Endothelial cell of umbilical vein (primary cell): Measurements from ENCODE around the gene TMEM175. TPM values are rescaled to one million over a fixed set of nuclear protein-coding genes. Genes with fewer than 3 reads are reported as not detected.

Experiments
- BruUV-seq: library from RNA; stranded (reverse); fragments of 400-500 nt; replicated peaks from 2 replicates; lab custom pipeline; 2021; lab: Mats Ljungman, UMichigan
- CTCF ChIA-PET: fragments of 300-600, 350-600 bp; sonication (Branson Sonifier 250); formaldehyde crosslinking; loops from one replicate; lab custom pipeline; 2021; ENCODE audit warnings: antibody characterized with exemption, inconsistent platforms; lab: Charles Lee
- POLR2A ChIA-PET: fragments of 300-600, 350-600 bp; sonication (Branson Sonifier 250); formaldehyde crosslinking; loops from one replicate; lab custom pipeline; 2021; ENCODE audit warnings: antibody characterized with exemption, inconsistent platforms; lab: Charles Lee
- DNase-seq: peaks from one replicate; pipeline ENCODE4 v3.0.0-alpha.2; 2011; ENCODE audit warnings: low read depth, low spot score
- FAIRE-seq: peaks from 2 replicates; lab custom pipeline; 2011; peaks lifted over from hg19 to GRCh38; lab: Jason Lieb, UNC
- H2AFZ ChIP-seq: 2 replicates; pipeline ENCODE4 v1.6.0; 2012; ENCODE audit warnings: low read depth, low read length, control low read depth, inconsistent platforms
- H3K27ac ChIP-seq: 2 replicates; pipeline ENCODE4 v1.5.1; 2011; ENCODE audit warnings: low read depth, mild to moderate bottlenecking, control low read depth, low read length, moderate library complexity; ENCODE audit not compliant: insufficient read depth
- H3K27me3 ChIP-seq, 2 experiments: 2 replicates each; pipeline versions ENCODE4 v1.6.0 to v1.6.1; 2011; ENCODE audit warnings: low read length in 2 of 2, mixed read lengths in 1 of 2; ENCODE audit not compliant: control insufficient read depth in 2 of 2, insufficient read depth in 2 of 2
- H3K36me3 ChIP-seq, 2 experiments: 2 replicates in 1 of 2; 3 replicates in 1 of 2; pipeline ENCODE4 v1.5.1; 2011; ENCODE audit warnings: low read length in 2 of 2, mild to moderate bottlenecking in 1 of 2, moderate library complexity in 1 of 2; ENCODE audit not compliant: control insufficient read depth in 2 of 2, insufficient read depth in 2 of 2; ENCODE audit errors: extremely low read depth in 1 of 2
- H3K4me1 ChIP-seq: 3 replicates; pipeline ENCODE4 v1.5.1; 2011; ENCODE audit warnings: mild to moderate bottlenecking, low read length; ENCODE audit not compliant: control insufficient read depth, insufficient read depth; ENCODE audit errors: extremely low read depth
- H3K4me2 ChIP-seq: 2 replicates; pipeline ENCODE4 v1.6.1; 2011; ENCODE audit warnings: low read length, control low read depth, mixed read lengths; ENCODE audit not compliant: insufficient read depth
- H3K4me3 ChIP-seq, 3 experiments: fragments of 200-600 bp in 1 of 3; sonication (generic), shearing (Covaris generic) in 1 of 3; replicated peaks in 1 of 3; 2 replicates each; pipeline ENCODE4 v1.5.1; 2011 to 2016; ENCODE audit warnings: control low read depth in 3 of 3, low read length in 3 of 3, mild to moderate bottlenecking in 2 of 3, inconsistent platforms in 1 of 3, low read depth in 1 of 3, moderate library complexity in 1 of 3; ENCODE audit not compliant: insufficient read depth in 1 of 3
- H3K79me2 ChIP-seq: 2 replicates; pipeline ENCODE4 v1.6.0; 2012; ENCODE audit warnings: low read length, inconsistent platforms; ENCODE audit not compliant: control insufficient read depth, insufficient read depth
- H3K9ac ChIP-seq: replicated peaks from 2 replicates; pipeline ENCODE3; 2011; ENCODE audit warnings: low read length, control low read depth; ENCODE audit not compliant: insufficient read depth; ENCODE audit errors: extremely low read depth
- H3K9me1 ChIP-seq: replicated peaks from 3 replicates; pipeline ENCODE4 v1.6.0; 2011; ENCODE audit warnings: mild to moderate bottlenecking, low read length; ENCODE audit not compliant: control insufficient read depth, insufficient read depth; ENCODE audit errors: extremely low read depth
- H3K9me3 ChIP-seq: replicated peaks from 2 replicates; pipeline ENCODE4 v1.5.1; 2012; ENCODE audit warnings: low read length, inconsistent platforms; ENCODE audit not compliant: control insufficient read depth, insufficient read depth
- H4K20me1 ChIP-seq: replicated peaks from 2 replicates; pipeline ENCODE3; 2011; ENCODE audit warnings: mild to moderate bottlenecking, low read length; ENCODE audit not compliant: control insufficient read depth, insufficient read depth; ENCODE audit errors: extremely low read depth
- EZH2 ChIP-seq: IDR thresholded peaks from 2 replicates; pipeline ENCODE4 v1.6.1; 2012; ENCODE audit warnings: borderline replicate concordance, low read depth, mild to moderate bottlenecking, moderate library complexity, low read length, inconsistent platforms; ENCODE audit not compliant: severe bottlenecking
- FOS ChIP-seq: IDR thresholded peaks from 2 replicates; pipeline ENCODE4 v1.6.1; 2011; ENCODE audit warnings: mild to moderate bottlenecking, low read length, moderate library complexity, borderline replicate concordance; ENCODE audit not compliant: insufficient read depth
- GATA2 ChIP-seq: IDR thresholded peaks from 2 replicates; pipeline ENCODE4 v1.7.0; 2011; ENCODE audit warnings: low read depth, mild to moderate bottlenecking, moderate library complexity, mixed read lengths, low read length; ENCODE audit not compliant: insufficient read length, insufficient read depth
- JUN ChIP-seq: IDR thresholded peaks from 2 replicates; pipeline ENCODE4 v1.6.1; 2011; ENCODE audit warnings: borderline replicate concordance, low read depth; ENCODE audit not compliant: insufficient read length, insufficient read depth
- MAX ChIP-seq: IDR thresholded peaks from 2 replicates; pipeline ENCODE4 v1.6.1; 2011; ENCODE audit not compliant: insufficient read depth, insufficient read length
- MYC ChIP-seq: IDR thresholded peaks from one replicate; pipeline ENCODE4 v1.6.1; 2011; ENCODE audit warnings: mild to moderate bottlenecking, low read depth, low read length
- POLR2A ChIP-seq: IDR thresholded peaks from 2 replicates; pipeline ENCODE4 v1.6.1; 2012; ENCODE audit warnings: low read depth, mild to moderate bottlenecking, control low read depth, low read length
- POLR2AphosphoS5 ChIP-seq: IDR thresholded peaks from 2 replicates; pipeline ENCODE4 v1.6.1; 2012; ENCODE audit warnings: low read depth, mild to moderate bottlenecking, control low read depth, low read length, moderate library complexity; ENCODE audit not compliant: insufficient read depth
- dilution Hi-C: fragments of 300-500 bp; cut with MboI; formaldehyde crosslinking; loops from one replicate; pipeline ENCODE4 v1.15.0; 2019; ENCODE audit warnings: low sequenced_read_pairs; ENCODE audit not compliant: extremely low pct_ligation_motif_present
- intact Hi-C: fragments of 100-400 bp; cut with micrococcal nuclease; formaldehyde crosslinking; loops from one replicate; pipeline ENCODE4 v1.10.0; 2022
- polyA plus RNA-seq, 4 experiments: library from polyadenylated mRNA; depleted of rRNA in 3 of 4; stranded (reverse) in 3 of 4; unstranded in 1 of 4; fragments of >200 nt; gene quantifications; 2 replicates each; pipeline versions ENCODE4 v1.2.1 to v1.2.3, GENCODE V29; 2011 to 2012; ENCODE audit warnings: missing spikeins in 1 of 4
- total RNA-seq: library from RNA; stranded (reverse); gene quantifications from 2 replicates; pipeline ENCODE4 v1.2.3, GENCODE V29; 2021
- TF ChIP-seq, protein P1 (sequence below), 2 donors: IDR thresholded peaks; 1 replicate in 1 of 2; 2 replicates in 1 of 2; pipeline ENCODE4 v1.5.1; 2011; ENCODE audit warnings: low read length in 2 of 2, mild to moderate bottlenecking in 2 of 2, moderate library complexity in 2 of 2, control low read depth in 1 of 2, inconsistent platforms in 1 of 2, low read depth in 1 of 2; ENCODE audit not compliant: insufficient read depth in 1 of 2; ENCODE audit errors: extremely low read depth in 1 of 2

The TMEM175 gene
- total and polyA plus RNA-seq, 2 donors (not counting 3 experiments of a cell fraction or from before 2014, with no cell fraction given), result 21.9 to 80.1 TPM

DNA sequence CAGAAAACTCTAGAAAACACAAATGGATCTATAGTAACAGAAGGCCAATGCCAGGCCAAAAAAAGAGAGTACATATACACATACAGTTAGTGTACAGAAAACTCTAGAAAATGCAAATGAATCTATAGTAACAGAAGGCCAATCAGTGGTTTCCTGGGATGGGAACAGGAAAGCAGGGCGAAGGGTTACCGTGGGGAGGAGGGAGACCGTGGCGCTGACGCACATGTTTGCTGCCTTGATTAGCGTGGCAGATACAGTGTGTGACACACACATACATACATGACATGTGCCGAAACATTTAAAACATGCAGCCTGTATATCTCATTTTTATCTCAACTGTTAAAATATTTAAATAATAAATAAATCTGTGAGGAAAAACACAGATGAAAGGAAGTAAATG is 14.8 kb upstream of the TMEM175 start:
- H3K27ac ChIP-seq, result no peak overlapping the region
- peaks cover 5% of the 10 kb centered on the region for H4K20me1 ChIP-seq
- no TSS peak for BruUV-seq
- no peak for TF ChIP-seq POLR2AphosphoS5
- TF ChIP-seq JUN, result no peak
- TF ChIP-seq, protein P1, sequence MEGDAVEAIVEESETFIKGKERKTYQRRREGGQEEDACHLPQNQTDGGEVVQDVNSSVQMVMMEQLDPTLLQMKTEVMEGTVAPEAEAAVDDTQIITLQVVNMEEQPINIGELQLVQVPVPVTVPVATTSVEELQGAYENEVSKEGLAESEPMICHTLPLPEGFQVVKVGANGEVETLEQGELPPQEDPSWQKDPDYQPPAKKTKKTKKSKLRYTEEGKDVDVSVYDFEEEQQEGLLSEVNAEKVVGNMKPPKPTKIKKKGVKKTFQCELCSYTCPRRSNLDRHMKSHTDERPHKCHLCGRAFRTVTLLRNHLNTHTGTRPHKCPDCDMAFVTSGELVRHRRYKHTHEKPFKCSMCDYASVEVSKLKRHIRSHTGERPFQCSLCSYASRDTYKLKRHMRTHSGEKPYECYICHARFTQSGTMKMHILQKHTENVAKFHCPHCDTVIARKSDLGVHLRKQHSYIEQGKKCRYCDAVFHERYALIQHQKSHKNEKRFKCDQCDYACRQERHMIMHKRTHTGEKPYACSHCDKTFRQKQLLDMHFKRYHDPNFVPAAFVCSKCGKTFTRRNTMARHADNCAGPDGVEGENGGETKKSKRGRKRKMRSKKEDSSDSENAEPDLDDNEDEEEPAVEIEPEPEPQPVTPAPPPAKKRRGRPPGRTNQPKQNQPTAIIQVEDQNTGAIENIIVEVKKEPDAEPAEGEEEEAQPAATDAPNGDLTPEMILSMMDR (IDR thresholded peaks at IDR 0.05; ENCODE audit: extremely low read depth in 1 of 2, insufficient read depth in 1 of 2, low read depth in 1 of 2, low read length in 2 of 2), result no peak
- no peak for TF ChIP-seq POLR2A
- TF ChIP-seq MYC, result no peak
- no peak for TF ChIP-seq MAX
- TF ChIP-seq FOS, result no peak
- no peak for TF ChIP-seq EZH2
- no peak for TF ChIP-seq GATA2
- ChIA-PET POLR2A (no interaction called here), CTCF (no interaction called here)
- no peaks in the 10 kb centered on the region for H3K9me1 ChIP-seq
- H3K9me3 ChIP-seq, result no peaks in the 10 kb centered on the region
- H3K4me1 ChIP-seq, result peaks cover 8% of the 10 kb centered on the region
- H3K36me3 ChIP-seq, result no peaks in the 10 kb centered on the region
- no peaks in the 10 kb centered on the region for H3K27me3 ChIP-seq
- FAIRE-seq, result no peak
- no peak overlapping the region for H2AFZ ChIP-seq
- intact Hi-C loops, result no loop called here
- dilution Hi-C loops, result no loop called here
- no peak for DNase-seq
- no peak overlapping the region for H3K4me3 ChIP-seq
- peaks cover 77% of the 10 kb centered on the region for H3K79me2 ChIP-seq
- no peak overlapping the region for H3K4me2 ChIP-seq
- H3K9ac ChIP-seq, result no peak overlapping the region
